Muscle of back (tissue), 11 donors: ENCODE data around the gene FBXW8. TPM values are rescaled to one million over a fixed set of nuclear protein-coding genes. Genes with fewer than 3 reads are reported as not detected.

Experiments used
- DNase-seq, 3 donors: peaks; one replicate each; pipeline versions ENCODE4 v3.0.0 to v3.0.0-alpha.2; 2013
- polyA plus RNA-seq, 10 donors: library from polyadenylated mRNA; unstranded; fragments of 120-200 nt; gene quantifications; one replicate each; pipeline ENCODE4 v1.2.1, GENCODE V29; 2013; ENCODE audit not compliant: insufficient read length in 10 of 10

Gene FBXW8
- polyA plus RNA-seq, 10 donors: 10.4 to 16.9 (median 14.1) TPM

GRCh38 chr12:117019866-117020265 lies 109.1 kb downstream of the FBXW8 start:
- no peak for DNase-seq

DNA sequence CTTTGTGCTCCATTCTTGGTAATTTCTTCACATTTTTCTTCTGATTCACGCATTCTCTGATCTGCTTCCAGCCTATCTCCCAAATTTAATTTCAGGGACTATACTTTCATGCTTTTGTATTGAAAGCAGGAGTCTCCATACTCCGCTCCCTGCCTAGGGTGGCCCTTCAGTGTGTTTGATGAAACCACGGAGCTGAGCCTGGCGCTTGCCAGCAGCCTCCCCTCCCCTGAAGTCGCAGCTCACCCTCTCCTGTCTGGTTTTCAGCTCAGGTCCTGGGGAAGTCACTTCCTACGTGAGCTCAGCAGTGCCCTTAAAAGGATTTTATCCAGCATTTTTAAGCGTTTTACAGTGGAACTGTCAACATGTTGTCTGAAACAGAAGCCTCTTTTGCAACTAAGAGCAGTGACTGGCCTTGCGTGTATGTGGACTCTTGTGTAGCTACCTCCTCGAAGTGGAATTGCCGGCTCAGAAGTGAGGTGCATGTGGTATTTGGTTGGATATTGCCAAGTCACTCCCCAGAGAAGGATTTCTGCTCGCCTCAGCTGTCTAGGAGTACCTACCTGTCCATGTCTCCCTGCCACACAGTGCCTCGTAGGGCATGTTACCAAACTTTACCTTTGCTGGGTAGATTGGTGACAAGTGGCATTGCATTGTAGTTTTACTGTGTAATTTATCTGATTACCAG lies 109.9 kb downstream of the FBXW8 start:
- no peak for DNase-seq

DNA sequence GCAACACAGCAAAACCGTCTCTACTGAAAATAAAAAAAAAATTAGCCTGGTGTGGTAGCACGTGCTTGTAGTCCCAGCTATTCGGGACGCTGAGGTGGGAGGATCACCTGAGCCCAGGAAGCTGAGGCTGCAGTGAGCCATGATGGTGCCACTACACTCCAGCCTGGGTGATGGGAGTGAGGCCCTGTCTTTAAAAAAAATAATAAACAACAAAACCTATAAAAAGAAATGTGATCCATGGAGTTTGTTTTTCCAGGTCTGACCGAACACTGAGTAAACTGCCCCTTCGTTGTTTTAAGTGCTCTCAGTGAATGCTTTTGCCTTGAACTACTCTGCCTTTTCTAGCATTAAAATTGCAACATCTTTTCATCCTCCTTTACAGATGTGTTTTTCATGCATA lies 111.7 kb downstream of the FBXW8 start:
- no peak for DNase-seq

GRCh38 chr12:117023998-117024960 lies 113.5 kb downstream of the FBXW8 start:
- no peak for DNase-seq

DNA sequence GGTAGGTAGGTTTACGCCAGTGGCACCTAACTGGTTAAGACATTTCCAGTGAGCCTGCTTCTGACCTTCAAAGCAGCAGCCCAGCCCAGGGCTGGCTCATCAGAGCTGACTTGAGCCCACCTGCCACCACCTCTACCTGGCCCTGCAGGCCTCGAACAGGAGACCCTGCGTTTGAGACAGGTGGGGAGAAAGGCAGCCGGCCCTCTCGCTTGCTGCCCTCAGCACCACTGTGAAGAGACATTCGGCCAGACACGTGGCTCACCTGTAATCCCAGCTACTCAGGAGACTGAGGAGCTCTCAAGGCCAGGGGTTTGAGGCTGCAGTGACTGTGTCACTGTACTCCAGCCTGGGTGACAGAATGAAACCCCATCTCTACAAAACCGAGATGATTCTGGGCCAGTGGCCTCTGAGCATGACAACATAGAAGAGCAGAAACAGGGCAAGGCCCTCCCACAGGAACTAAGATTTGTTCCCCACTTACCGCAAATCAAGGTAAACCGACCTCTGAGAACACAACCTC lies 114.3 kb downstream of the FBXW8 start:
- no peak for DNase-seq

- peak; percentile 52 to 83 (median 68) for DNase-seq
Measured at GRCh38 chr12:117025481-117026151, 114.9 kb downstream of the FBXW8 start.

DNA sequence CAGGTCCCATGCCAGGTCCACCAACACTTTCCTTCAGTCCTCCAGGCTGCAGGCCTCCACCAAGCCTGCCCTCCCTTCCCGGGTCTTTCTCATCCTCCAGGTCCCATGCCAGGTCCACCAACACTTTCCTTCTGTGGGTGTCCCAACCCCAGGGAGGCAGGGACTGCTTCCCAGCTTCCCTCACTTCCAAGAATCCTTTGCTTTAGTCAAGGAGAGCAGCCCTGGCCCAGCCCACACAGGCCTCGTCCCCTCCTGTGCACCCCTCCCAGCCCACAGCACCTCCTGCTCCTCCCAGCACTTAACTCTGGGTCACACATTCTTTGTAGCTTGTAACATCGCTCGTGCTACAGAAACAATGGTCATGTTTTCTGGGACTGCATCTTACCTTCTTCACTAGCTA lies 115.6 kb downstream of the FBXW8 start:
- DNase-seq: no peak

DNA sequence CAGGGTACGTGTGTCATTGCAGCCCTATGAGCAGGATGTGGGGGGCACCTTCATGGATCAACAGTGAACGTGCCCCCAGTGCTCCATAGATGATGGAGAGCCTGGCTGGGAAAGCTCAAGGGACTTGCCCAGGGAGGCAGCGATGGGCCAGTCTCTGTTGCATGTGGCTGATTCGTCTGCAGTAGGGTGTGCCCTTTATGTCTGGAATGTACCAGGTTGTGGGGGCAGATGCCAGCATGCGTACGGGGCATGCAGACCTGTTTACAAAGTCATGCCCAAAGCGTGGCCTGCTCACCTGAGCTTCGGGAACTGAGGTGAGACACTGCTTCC lies 116.1 kb downstream of the FBXW8 start:
- no peak for DNase-seq

- no peak for DNase-seq
Measured at GRCh38 chr12:117027251-117028086, 116.7 kb downstream of the FBXW8 start.

DNA sequence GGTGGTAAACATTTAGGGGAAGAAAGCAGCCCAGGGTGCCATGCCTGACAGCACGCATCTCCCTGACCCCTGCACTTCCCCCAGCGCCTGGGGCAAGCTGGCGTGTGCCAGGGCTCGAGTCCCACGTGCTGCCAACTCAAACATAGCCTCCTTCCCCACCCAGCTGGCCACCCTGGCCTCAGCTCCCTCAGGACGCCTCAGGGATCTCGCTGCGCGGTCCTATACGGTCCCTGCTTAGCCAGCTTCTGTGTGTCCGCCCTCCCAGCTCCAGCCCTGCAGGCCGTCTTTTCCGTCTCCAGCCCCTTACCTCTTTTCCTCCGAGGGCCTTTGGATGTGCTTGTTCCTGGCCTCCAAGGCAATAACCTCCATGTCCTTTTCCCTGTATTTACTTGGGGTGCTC lies 117.5 kb downstream of the FBXW8 start:
- DNase-seq: no peak

DNA sequence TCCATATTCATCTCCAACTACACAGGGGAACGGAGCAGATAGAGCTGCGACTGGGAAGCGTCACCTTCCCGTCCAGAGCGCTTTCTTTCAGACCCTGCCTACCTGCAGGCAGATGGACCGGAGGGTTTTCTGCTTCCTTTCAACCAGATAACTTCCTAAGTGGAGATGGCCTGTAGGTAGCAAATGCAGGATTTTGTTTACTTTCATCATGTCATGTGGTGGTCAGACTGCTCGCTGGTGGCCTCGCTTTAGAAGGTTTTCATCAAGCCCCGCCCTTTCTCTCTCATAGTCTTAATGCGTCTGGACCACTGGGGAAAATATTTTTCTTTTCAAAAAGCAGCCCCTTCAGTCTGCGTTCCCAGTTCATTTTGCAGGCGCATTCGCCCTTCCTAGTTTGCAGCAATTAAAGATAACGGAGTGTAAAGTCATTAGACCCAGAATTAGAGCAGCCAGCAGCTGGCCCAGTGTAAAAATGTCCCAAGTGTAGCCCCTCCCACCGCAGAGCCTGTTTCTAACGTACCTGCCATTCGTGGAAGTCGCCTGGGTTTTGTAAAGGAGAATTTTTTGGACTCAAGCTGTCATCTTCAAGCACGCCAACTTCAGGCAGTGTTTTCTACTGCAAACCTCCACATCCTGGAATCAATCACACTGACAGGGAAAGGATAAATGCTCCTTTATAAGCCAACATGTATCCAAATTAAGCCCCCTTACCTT lies 119.6 kb downstream of the FBXW8 start:
- DNase-seq: no peak

DNA sequence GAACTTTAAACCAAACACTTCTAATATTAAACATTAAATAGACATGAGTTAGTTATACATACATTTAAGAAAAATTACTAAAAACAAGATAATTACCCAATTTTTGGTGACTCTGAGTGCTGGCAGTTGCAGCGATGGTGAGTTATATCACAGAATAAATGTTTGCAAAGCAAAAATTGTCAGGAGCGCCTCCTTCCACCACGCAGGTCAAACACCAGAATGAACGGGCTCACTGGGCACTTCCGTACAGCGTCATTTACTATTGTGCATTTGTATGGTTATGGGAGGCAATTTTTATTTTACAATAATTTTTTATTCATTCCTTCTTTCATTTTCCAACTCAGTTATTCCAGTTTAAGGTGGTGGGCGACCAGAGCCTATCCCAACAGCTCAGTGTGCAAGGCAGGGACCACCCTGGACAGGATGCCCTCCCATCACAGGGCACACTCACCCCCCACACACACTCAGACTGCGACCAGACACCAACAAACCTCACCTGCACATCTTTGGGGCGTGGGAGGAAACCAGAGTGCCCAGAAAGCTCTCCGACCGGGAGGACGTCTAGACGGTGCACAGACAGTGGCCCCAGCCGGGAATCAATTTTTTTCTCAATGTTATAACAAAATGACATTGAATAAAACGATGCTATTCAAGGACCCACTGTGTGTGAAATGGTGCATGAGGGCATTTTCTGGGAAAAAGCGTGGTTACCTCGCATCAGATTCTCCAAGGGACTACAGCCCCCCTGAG lies 121.3 kb downstream of the FBXW8 start:
- no peak for DNase-seq

- DNase-seq: peak in 2 of 3 donors; percentile 47 to 78
Measured at GRCh38 chr12:117032593-117033381, 122.0 kb downstream of the FBXW8 start.

GRCh38 chr12:117033382-117034221 lies 122.9 kb downstream of the FBXW8 start:
- peak; percentile 34 to 75 (median 41) for DNase-seq

DNA sequence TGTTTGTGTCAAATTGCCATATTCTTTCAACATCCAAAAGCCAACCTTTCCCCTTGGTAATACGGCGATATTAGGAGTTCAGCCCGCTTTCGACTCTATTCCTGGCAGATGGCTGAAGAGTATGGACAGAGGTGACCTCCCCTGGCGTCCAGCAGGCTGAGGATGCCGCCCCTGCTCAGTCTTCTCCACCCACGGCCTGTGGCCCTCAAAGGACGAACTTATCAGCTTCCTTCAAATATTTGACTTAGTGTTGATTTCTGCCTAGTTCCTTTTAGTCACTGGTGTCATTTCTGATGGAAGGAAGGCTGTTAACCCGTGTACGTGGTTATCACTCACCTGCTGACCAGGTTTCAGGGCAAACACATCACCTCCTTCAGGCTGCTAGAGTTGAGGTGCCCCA lies 123.5 kb downstream of the FBXW8 start:
- DNase-seq: no peak

- no peak for DNase-seq
Measured at GRCh38 chr12:117034701-117035151, 124.0 kb downstream of the FBXW8 start.

GRCh38 chr12:117035287-117035686 lies 124.5 kb downstream of the FBXW8 start:
- DNase-seq: no peak

- no peak for DNase-seq
Measured at GRCh38 chr12:117036046-117036445, 125.3 kb downstream of the FBXW8 start.
